HG03095 (cell line): ENCODE data around the gene ZFAND4.
"Not testable (repeated sequence)": the region's sequence is repeated elsewhere in the genome, so short reads cannot be mapped to it uniquely, and the experiment has no call there.

Experiments
- ATAC-seq: cut with Tn5 transposase; IDR thresholded peaks from one replicate; pipeline ENCODE4 v1.9.1; 2021; ENCODE audit warnings: moderate library complexity; ENCODE audit not compliant: unreplicated experiment

The ZFAND4 gene

GRCh38 chr10:45592432-45592831, 80.1 kb downstream of the ZFAND4 start:
- ATAC-seq = no peak

- no peak for ATAC-seq
These were observed 81.3 kb downstream of the ZFAND4 start for GRCh38 chr10:45591280-45591679.

GRCh38 chr10:45589868-45590267, 82.7 kb downstream of the ZFAND4 start:
- no peak for ATAC-seq

GRCh38 chr10:45589009-45589408, 83.6 kb downstream of the ZFAND4 start:
- no peak for ATAC-seq

- ATAC-seq = no peak
These were observed 86.3 kb downstream of the ZFAND4 start for GRCh38 chr10:45586028-45586824.

GRCh38 chr10:45585131-45585530, 87.4 kb downstream of the ZFAND4 start:
- ATAC-seq = no peak

- no peak for ATAC-seq
These were observed 90.2 kb downstream of the ZFAND4 start for GRCh38 chr10:45582386-45582781.

- no peak for ATAC-seq
These were observed 90.8 kb downstream of the ZFAND4 start for GRCh38 chr10:45581582-45582385.

GRCh38 chr10:45581216-45581549, 91.4 kb downstream of the ZFAND4 start:
- peak; percentile 44 for ATAC-seq

GRCh38 chr10:45580371-45581215, 92.0 kb downstream of the ZFAND4 start:
- ATAC-seq = peak; percentile 52

GRCh38 chr10:45578384-45578971, 94.1 kb downstream of the ZFAND4 start:
- ATAC-seq = no peak

- no peak for ATAC-seq
These were observed 96.5 kb downstream of the ZFAND4 start for GRCh38 chr10:45575966-45576597.

GRCh38 chr10:45575032-45575761, 97.4 kb downstream of the ZFAND4 start:
- ATAC-seq = not testable (repeated sequence)

- ATAC-seq = no peak
These were observed 103.1 kb downstream of the ZFAND4 start for GRCh38 chr10:45569471-45569870.

- no peak for ATAC-seq
These were observed 106.2 kb downstream of the ZFAND4 start for GRCh38 chr10:45566415-45566814.
